IMR-90 (cell line): Measurements from ENCODE around the gene CASS4. TPM values are rescaled to one million over a fixed set of nuclear protein-coding genes. Genes with fewer than 3 reads are reported as not detected.
A peak's percentile ranks its signal among the peaks of the same experiment; 100 is the strongest.

Experiments used
- ATAC-seq: fragments of 200-7000 bp; cut with Tn5 transposase; 2 replicates; pipeline ENCODE4 v1.9.1; 2020; ENCODE audit warnings: low read depth, mild to moderate bottlenecking, moderate library complexity
- BruUV-seq: library from RNA; stranded (reverse); fragments of 400-500 nt; replicated peaks from 2 replicates; lab custom pipeline; 2021; lab: Mats Ljungman, UMichigan
- CTCF ChIA-PET: fragments of 300-600 bp; formaldehyde crosslinking; extraction: SDS; loops from one replicate; lab custom pipeline; 2021; ENCODE audit warnings: antibody characterized with exemption; lab: Yijun Ruan, JAX
- POLR2A ChIA-PET: fragments of 300-600 bp; sonication (Branson Sonifier 250); formaldehyde crosslinking; loops from one replicate; lab custom pipeline; 2022; ENCODE audit warnings: antibody characterized with exemption; ENCODE audit not compliant: unreplicated experiment; lab: Charles Lee
- DNase-seq: peaks from one replicate; pipeline ENCODE4 v3.0.0; 2013
- H2AFZ ChIP-seq: replicated peaks from 2 replicates; pipeline ENCODE3; 2013; ENCODE audit warnings: low read length, mild to moderate bottlenecking; ENCODE audit not compliant: poor library complexity
- H2AK5ac ChIP-seq: 2 replicates; pipeline ENCODE4 v1.6.1; 2013; ENCODE audit warnings: low read depth, low read length, inconsistent platforms
- H2AK9ac ChIP-seq: replicated peaks from 2 replicates; pipeline ENCODE3; 2013; ENCODE audit warnings: mild to moderate bottlenecking, low read depth, low read length, moderate library complexity; ENCODE audit not compliant: poor library complexity
- H2BK120ac ChIP-seq: 2 replicates; pipeline ENCODE4 v1.6.1; 2013; ENCODE audit warnings: low read depth, low read length, inconsistent platforms
- H2BK15ac ChIP-seq: 3 replicates; pipeline ENCODE4 v1.6.1; 2013; ENCODE audit warnings: low read depth, low read length, inconsistent platforms
- H2BK20ac ChIP-seq: 2 replicates; pipeline ENCODE4 v1.6.1; 2013; ENCODE audit warnings: low read depth, mild to moderate bottlenecking, inconsistent platforms, low read length, moderate library complexity
- H2BK5ac ChIP-seq: 2 replicates; pipeline ENCODE4 v1.6.1; 2013; ENCODE audit warnings: mild to moderate bottlenecking, low read depth, low read length, inconsistent platforms; ENCODE audit not compliant: poor library complexity, severe bottlenecking
- H3K14ac ChIP-seq: replicated peaks from 2 replicates; pipeline ENCODE4 v1.6.1; 2013; ENCODE audit warnings: low read depth, low read length, inconsistent platforms
- H3K18ac ChIP-seq: 2 replicates; pipeline ENCODE4 v1.6.1; 2013; ENCODE audit warnings: low read depth, low read length, control low read depth
- H3K23ac ChIP-seq: 2 replicates; pipeline ENCODE4 v1.6.1; 2013; ENCODE audit warnings: low read depth, low read length, inconsistent platforms
- H3K27ac ChIP-seq: 2 replicates; pipeline ENCODE4 v1.5.1; 2013; ENCODE audit warnings: mild to moderate bottlenecking, control low read depth, low read length; ENCODE audit not compliant: insufficient read depth
- H3K27me3 ChIP-seq: 2 replicates; pipeline ENCODE4 v1.6.1; 2013; ENCODE audit warnings: low read length; ENCODE audit not compliant: control insufficient read depth, insufficient read depth
- H3K36me3 ChIP-seq: 2 replicates; pipeline ENCODE4 v1.6.1; 2013; ENCODE audit warnings: low read length, mixed read lengths; ENCODE audit not compliant: control insufficient read depth, insufficient read depth
- H3K4ac ChIP-seq: 2 replicates; pipeline ENCODE4 v1.6.1; 2013; ENCODE audit warnings: low read depth, low read length, inconsistent platforms
- H3K4me1 ChIP-seq: 2 replicates; pipeline ENCODE4 v1.6.1; 2013; ENCODE audit warnings: low read length, mixed read lengths; ENCODE audit not compliant: control insufficient read depth, insufficient read depth
- H3K4me2 ChIP-seq: 2 replicates; pipeline ENCODE4 v1.6.1; 2013; ENCODE audit warnings: low read depth, mild to moderate bottlenecking, control low read depth, low read length, moderate library complexity
- H3K4me3 ChIP-seq: 2 replicates; pipeline ENCODE4 v1.5.1; 2013; ENCODE audit warnings: low read depth, mild to moderate bottlenecking, control low read depth, low read length, moderate library complexity; ENCODE audit not compliant: insufficient read depth
- H3K56ac ChIP-seq: 2 replicates; pipeline ENCODE4 v1.6.1; 2013; ENCODE audit warnings: low read length, inconsistent platforms; ENCODE audit not compliant: insufficient read depth; ENCODE audit errors: extremely low read depth
- H3K79me1 ChIP-seq, 2 experiments: 2 replicates each; pipeline ENCODE4 v1.6.1; 2013; ENCODE audit warnings: low read length in 2 of 2, inconsistent platforms in 1 of 2, low read depth in 1 of 2
- H3K9ac ChIP-seq: 2 replicates; pipeline ENCODE4 v1.6.1; 2013; ENCODE audit warnings: low read depth, low read length, control low read depth
- H3K9me1 ChIP-seq: 2 replicates; pipeline ENCODE4 v1.6.1; 2013; ENCODE audit warnings: low read length, inconsistent platforms; ENCODE audit not compliant: insufficient read depth
- H3K9me3 ChIP-seq: 2 replicates; pipeline ENCODE4 v1.6.1; 2013; ENCODE audit warnings: low read length; ENCODE audit not compliant: control insufficient read depth, insufficient read depth
- H4K20me1 ChIP-seq: 2 replicates; pipeline ENCODE4 v1.6.1; 2013; ENCODE audit warnings: low read length, inconsistent platforms; ENCODE audit not compliant: insufficient read depth
- H4K5ac ChIP-seq: 2 replicates; pipeline ENCODE4 v1.6.1; 2013; ENCODE audit warnings: mild to moderate bottlenecking, low read depth, low read length, control low read depth
- H4K8ac ChIP-seq, 2 experiments: 2 replicates each; pipeline ENCODE4 v1.6.1; 2013; ENCODE audit warnings: low read depth in 2 of 2, low read length in 2 of 2, control low read depth in 1 of 2, inconsistent platforms in 1 of 2
- H4K91ac ChIP-seq: 2 replicates; pipeline ENCODE4 v1.6.1; 2013; ENCODE audit warnings: low read depth, low read length, inconsistent platforms; ENCODE audit not compliant: insufficient read depth
- BHLHE40 ChIP-seq: fragments of 150-350 bp; IDR thresholded peaks from 2 replicates; pipeline ENCODE4 v1.6.1; 2016; ENCODE audit warnings: mild to moderate bottlenecking, low read depth, low read length
- CEBPB ChIP-seq: IDR thresholded peaks from 2 replicates; pipeline ENCODE4 v1.6.1; 2012; ENCODE audit warnings: low read depth, low read length, improper control_type of control experiment
- CHD1 ChIP-seq: IDR thresholded peaks from 2 replicates; pipeline ENCODE4 v1.6.1; 2012; ENCODE audit warnings: low read depth, low read length, improper control_type of control experiment
- FOS ChIP-seq: fragments of 150-350 bp; IDR thresholded peaks from 2 replicates; pipeline ENCODE4 v1.6.1; 2016; ENCODE audit warnings: low read depth, low read length
- MAFK ChIP-seq: IDR thresholded peaks from 2 replicates; pipeline ENCODE4 v1.6.1; 2012; ENCODE audit warnings: low read depth, low read length, improper control_type of control experiment
- MAZ ChIP-seq: IDR thresholded peaks from 2 replicates; pipeline ENCODE4 v1.6.1; 2012; ENCODE audit warnings: low read depth, mild to moderate bottlenecking, low read length, improper control_type of control experiment, moderate library complexity, borderline replicate concordance
- MXI1 ChIP-seq: IDR thresholded peaks from 2 replicates; pipeline ENCODE4 v1.6.1; 2012; ENCODE audit warnings: low read depth, mild to moderate bottlenecking, low read length, moderate library complexity, borderline replicate concordance
- NFE2L2 ChIP-seq: fragments of 150-350 bp; IDR thresholded peaks from 2 replicates; pipeline ENCODE4 v1.6.1; 2016; ENCODE audit warnings: low read depth, mild to moderate bottlenecking, low read length
- POLR2A ChIP-seq: IDR thresholded peaks from 2 replicates; pipeline ENCODE4 v1.6.1; 2012; ENCODE audit warnings: mild to moderate bottlenecking, low read depth, low read length
- RAD21 ChIP-seq: IDR thresholded peaks from 2 replicates; pipeline ENCODE4 v1.6.1; 2012; ENCODE audit warnings: low read length, improper control_type of control experiment
- RCOR1 ChIP-seq: IDR thresholded peaks from 2 replicates; pipeline ENCODE4 v1.6.1; 2012; ENCODE audit warnings: mild to moderate bottlenecking, low read length, improper control_type of control experiment; ENCODE audit not compliant: insufficient replicate concordance
- RFX5 ChIP-seq: IDR thresholded peaks from 2 replicates; pipeline ENCODE4 v1.8.0; 2012; ENCODE audit warnings: low read depth, mild to moderate bottlenecking, low read length, moderate library complexity
- SMC3 ChIP-seq: fragments of 150-350 bp; IDR thresholded peaks from 2 replicates; pipeline ENCODE4 v1.6.1; 2016; ENCODE audit warnings: low read depth, mild to moderate bottlenecking, antibody characterized with exemption, low read length, moderate library complexity
- dilution Hi-C: fragments of 300-500 bp; cut with HindIII; formaldehyde crosslinking; loops from one replicate; pipeline ENCODE4 v1.14.3; 2018; ENCODE audit warnings: low sequenced_read_pairs; ENCODE audit not compliant: unreplicated experiment
- in situ Hi-C: fragments of 300-500 bp; cut with MboI; formaldehyde crosslinking; loops from 3 replicates; pipeline ENCODE4 v1.14.3; 2019; ENCODE audit warnings: low sequenced_read_pairs, inconsistent platforms, mixed read lengths
- intact Hi-C: fragments of 100-400 bp; cut with micrococcal nuclease; formaldehyde crosslinking; loops from 2 replicates; pipeline ENCODE4 v1.10.0; 2022
- polyA plus RNA-seq, 3 experiments: library from polyadenylated mRNA; depleted of rRNA; stranded (reverse); fragments of >200 nt; gene quantifications; 2 replicates each; pipeline ENCODE4 v1.2.3, GENCODE V29; 2012; ENCODE audit warnings: low replicate concordance in 1 of 3
- total RNA-seq: library from RNA; depleted of rRNA; stranded (reverse); fragments of >200 nt; gene quantifications from 2 replicates; pipeline ENCODE4 v1.2.3, GENCODE V29; 2012
- TF ChIP-seq, protein P1 (sequence below): fragments of 150-350 bp; IDR thresholded peaks from 2 replicates; pipeline ENCODE4 v1.6.1; 2016; ENCODE audit warnings: low read depth, mild to moderate bottlenecking, low read length, moderate library complexity, borderline replicate concordance
- TF ChIP-seq, protein P2 (sequence below): fragments of 150-350 bp; IDR thresholded peaks from 2 replicates; pipeline ENCODE4 v1.6.1; 2017; ENCODE audit warnings: mild to moderate bottlenecking, antibody characterized with exemption, low read length, low read depth
- TF ChIP-seq, protein P3 (sequence below): conservative IDR thresholded peaks from 2 replicates; pipeline ENCODE4 v1.5.1; 2012; ENCODE audit warnings: mild to moderate bottlenecking, low read depth, low read length, improper control_type of control experiment

The CASS4 gene
- total and polyA plus RNA-seq, 2 of the 4 experiments (the other 2 are of a cell fraction) = 25.8 to 26.5 TPM

DNA sequence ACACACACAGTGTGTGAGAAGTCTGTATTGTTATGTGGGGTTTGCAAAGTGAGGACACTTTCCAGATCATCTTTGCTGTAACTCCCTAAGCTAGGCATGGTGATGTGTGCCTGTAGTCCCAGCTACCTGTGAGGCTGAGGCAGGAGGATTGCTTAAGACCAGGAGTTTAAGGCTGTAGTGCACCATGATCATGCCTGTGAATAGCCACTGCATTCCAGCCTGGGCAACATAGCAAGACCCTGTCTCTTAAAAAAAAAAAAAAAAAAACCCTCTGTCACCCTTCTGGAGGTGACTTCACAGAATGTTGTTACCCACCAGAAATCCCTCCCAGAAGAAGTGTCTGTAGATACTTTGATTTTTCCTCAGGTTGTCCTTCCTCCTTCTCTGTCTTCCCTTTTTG is 14.9 kb downstream of the CASS4 start:
- Histone ChIP-seq H2BK120ac (peak overlapping the region; percentile 88), H2BK20ac (peak overlapping the region; percentile 91), H4K91ac (peak overlapping the region; percentile 82), H3K27ac (peak overlapping the region; percentile 96; the same call in 1 of the 2 replicates), H3K23ac (peak overlapping the region; percentile 74; the same call in 1 of the 2 replicates), H3K4me3 (no peak overlapping the region), H3K27me3 (no peaks in the 10 kb centered on the region), H3K9me1 (peaks cover 29% of the 10 kb centered on the region), H3K18ac (peak overlapping the region; percentile 90), H2BK15ac (peak overlapping the region; percentile 37; the same call in 2 of the 3 replicates), H4K5ac (peak overlapping the region; percentile 75; the same call in 1 of the 2 replicates), H2AFZ (no peak overlapping the region), H3K4me2 (no peak overlapping the region), H2AK5ac (peak overlapping the region; percentile 89), H4K8ac (peak overlapping the region; percentile 91 to 94; a peak in 3 of 4 replicates), H3K4me1 (peaks cover 45% of the 10 kb centered on the region), H3K9ac (no peak overlapping the region), H3K79me1 (peaks cover 28 to 71% of the 10 kb centered on the region in 2 experiments), H3K9me3 (no peaks in the 10 kb centered on the region), H3K56ac (no peak overlapping the region), H2AK9ac (no peak overlapping the region), H2BK5ac (peak overlapping the region; percentile 97), H3K4ac (peak overlapping the region; percentile 73), H3K36me3 (peaks cover 8% of the 10 kb centered on the region), H4K20me1 (no peaks in the 10 kb centered on the region), H3K14ac (peak overlapping the region; percentile 50)
- no TSS peak for BruUV-seq
- TF ChIP-seq RAD21 (no peak), SMC3 (no peak), RFX5 (no peak), MXI1 (no peak), BHLHE40 (no peak), RCOR1 (no peak), POLR2A (no peak), MAZ (no peak), CEBPB (no peak), CHD1 (no peak), FOS (no peak), MAFK (no peak), NFE2L2 (no peak)
- TF ChIP-seq, protein P1, sequence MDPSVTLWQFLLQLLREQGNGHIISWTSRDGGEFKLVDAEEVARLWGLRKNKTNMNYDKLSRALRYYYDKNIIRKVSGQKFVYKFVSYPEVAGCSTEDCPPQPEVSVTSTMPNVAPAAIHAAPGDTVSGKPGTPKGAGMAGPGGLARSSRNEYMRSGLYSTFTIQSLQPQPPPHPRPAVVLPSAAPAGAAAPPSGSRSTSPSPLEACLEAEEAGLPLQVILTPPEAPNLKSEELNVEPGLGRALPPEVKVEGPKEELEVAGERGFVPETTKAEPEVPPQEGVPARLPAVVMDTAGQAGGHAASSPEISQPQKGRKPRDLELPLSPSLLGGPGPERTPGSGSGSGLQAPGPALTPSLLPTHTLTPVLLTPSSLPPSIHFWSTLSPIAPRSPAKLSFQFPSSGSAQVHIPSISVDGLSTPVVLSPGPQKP = no peak
- TF ChIP-seq, protein P2, sequence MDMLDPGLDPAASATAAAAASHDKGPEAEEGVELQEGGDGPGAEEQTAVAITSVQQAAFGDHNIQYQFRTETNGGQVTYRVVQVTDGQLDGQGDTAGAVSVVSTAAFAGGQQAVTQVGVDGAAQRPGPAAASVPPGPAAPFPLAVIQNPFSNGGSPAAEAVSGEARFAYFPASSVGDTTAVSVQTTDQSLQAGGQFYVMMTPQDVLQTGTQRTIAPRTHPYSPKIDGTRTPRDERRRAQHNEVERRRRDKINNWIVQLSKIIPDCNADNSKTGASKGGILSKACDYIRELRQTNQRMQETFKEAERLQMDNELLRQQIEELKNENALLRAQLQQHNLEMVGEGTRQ = no peak
- TF ChIP-seq, protein P3, sequence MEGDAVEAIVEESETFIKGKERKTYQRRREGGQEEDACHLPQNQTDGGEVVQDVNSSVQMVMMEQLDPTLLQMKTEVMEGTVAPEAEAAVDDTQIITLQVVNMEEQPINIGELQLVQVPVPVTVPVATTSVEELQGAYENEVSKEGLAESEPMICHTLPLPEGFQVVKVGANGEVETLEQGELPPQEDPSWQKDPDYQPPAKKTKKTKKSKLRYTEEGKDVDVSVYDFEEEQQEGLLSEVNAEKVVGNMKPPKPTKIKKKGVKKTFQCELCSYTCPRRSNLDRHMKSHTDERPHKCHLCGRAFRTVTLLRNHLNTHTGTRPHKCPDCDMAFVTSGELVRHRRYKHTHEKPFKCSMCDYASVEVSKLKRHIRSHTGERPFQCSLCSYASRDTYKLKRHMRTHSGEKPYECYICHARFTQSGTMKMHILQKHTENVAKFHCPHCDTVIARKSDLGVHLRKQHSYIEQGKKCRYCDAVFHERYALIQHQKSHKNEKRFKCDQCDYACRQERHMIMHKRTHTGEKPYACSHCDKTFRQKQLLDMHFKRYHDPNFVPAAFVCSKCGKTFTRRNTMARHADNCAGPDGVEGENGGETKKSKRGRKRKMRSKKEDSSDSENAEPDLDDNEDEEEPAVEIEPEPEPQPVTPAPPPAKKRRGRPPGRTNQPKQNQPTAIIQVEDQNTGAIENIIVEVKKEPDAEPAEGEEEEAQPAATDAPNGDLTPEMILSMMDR = no peak
- no peak for ATAC-seq
- CTCF ChIA-PET = interaction anchor here (1.1 kb wide), 1 partner anchor 9 kb away, joined by 3 read pairs; no protein-coding TSS in a partner anchor
- intact Hi-C loops = no loop called here
- in situ Hi-C loops = no loop called here
- DNase-seq = no peak
- dilution Hi-C loops = no loop called here
- POLR2A ChIA-PET = interaction anchor here (1.0 kb wide), 1 partner anchor 35 kb away, joined by 3 read pairs; the partner anchor contains the start of genes AURKA and CSTF1
